HG02970 (cell line): ENCODE data around the gene DUSP15.

Experiments
- ATAC-seq: cut with Tn5 transposase; IDR thresholded peaks from one replicate; pipeline ENCODE4 v1.9.1; 2021; ENCODE audit warnings: mild to moderate bottlenecking, moderate library complexity, moderate number of reproducible peaks; ENCODE audit not compliant: unreplicated experiment, low FRiP score

Gene DUSP15

GRCh38 chr20:31861385-31862156, 8.8 kb downstream of the DUSP15 start:
- no peak for ATAC-seq

GRCh38 chr20:31861135-31861384, 9.3 kb downstream of the DUSP15 start:
- ATAC-seq = no peak

- no peak for ATAC-seq
These were observed 9.8 kb downstream of the DUSP15 start for GRCh38 chr20:31860390-31861134.

GRCh38 chr20:31859998-31860380, 10.3 kb downstream of the DUSP15 start:
- no peak for ATAC-seq

GRCh38 chr20:31859266-31859997, 10.9 kb downstream of the DUSP15 start:
- ATAC-seq = no peak

GRCh38 chr20:31858760-31859083, 11.6 kb downstream of the DUSP15 start:
- no peak for ATAC-seq

GRCh38 chr20:31857861-31858759, 12.2 kb downstream of the DUSP15 start:
- no peak for ATAC-seq

- no peak for ATAC-seq
These were observed 13.8 kb downstream of the DUSP15 start for GRCh38 chr20:31856516-31856915.

- ATAC-seq = no peak
These were observed 16.8 kb downstream of the DUSP15 start for GRCh38 chr20:31853481-31853880.

GRCh38 chr20:31851240-31851955, 18.9 kb downstream of the DUSP15 start:
- ATAC-seq = no peak

- no peak for ATAC-seq
These were observed 20.9 kb downstream of the DUSP15 start for GRCh38 chr20:31849306-31849930.

GRCh38 chr20:31848088-31848999, 22.0 kb downstream of the DUSP15 start:
- ATAC-seq = no peak

GRCh38 chr20:31846793-31847138, 23.6 kb downstream of the DUSP15 start:
- ATAC-seq = no peak

- no peak for ATAC-seq
These were observed 24.9 kb downstream of the DUSP15 start, which contains the start of gene FOXS1 for GRCh38 chr20:31845300-31845863. TSS of gene FOXS1 (minus strand) at chr20:31845604. CDS start at chr20:31845542, 62 bp downstream.

- ATAC-seq = no peak
These were observed 25.5 kb downstream of the DUSP15 start for GRCh38 chr20:31844737-31845299.

GRCh38 chr20:31843881-31844280, 26.4 kb downstream of the DUSP15 start:
- no peak for ATAC-seq

- no peak for ATAC-seq
These were observed 27.0 kb downstream of the DUSP15 start for GRCh38 chr20:31843288-31843687.
